Islet precursor cell (in vitro differentiated cells): ENCODE measurements around the gene EXD1.
"Not testable (repeated sequence)": the region's sequence is repeated elsewhere in the genome, so short reads cannot be mapped to it uniquely, and the experiment has no call there.

Source experiments
- DNase-seq: peaks from one replicate; pipeline ENCODE4 v3.0.0-alpha.2; 2018

Gene EXD1

GRCh38 chr15:41230650-41231421 lies at the start of gene EXD1, which contains the start of gene CHP1:
Gene EXD1 (minus strand): TSS chr15:41230757. CDS start chr15:41226575, 4,182 bp downstream.
Gene CHP1 (plus strand): TSS chr15:41231268. CDS start chr15:41231383, 115 bp downstream.
- peak; percentile 99 for DNase-seq

- DNase-seq = no peak
These were observed 49.2 kb upstream of the EXD1 start for GRCh38 chr15:41279535-41280283.

- DNase-seq = no peak
These were observed 47.8 kb upstream of the EXD1 start for GRCh38 chr15:41278319-41278718.

- DNase-seq = no peak
These were observed 46.3 kb upstream of the EXD1 start for GRCh38 chr15:41276831-41277230.

- DNase-seq = no peak
These were observed 39.3 kb upstream of the EXD1 start for GRCh38 chr15:41269887-41270286.

GRCh38 chr15:41263891-41264351 lies 33.4 kb upstream of the EXD1 start:
- no peak for DNase-seq

- DNase-seq = no peak
These were observed 32.0 kb upstream of the EXD1 start for GRCh38 chr15:41262571-41262970.

- not testable (repeated sequence) for DNase-seq
These were observed 30.4 kb upstream of the EXD1 start for GRCh38 chr15:41260924-41261323.

- no peak for DNase-seq
These were observed 29.1 kb upstream of the EXD1 start for GRCh38 chr15:41259546-41260189.

- no peak for DNase-seq
These were observed 28.4 kb upstream of the EXD1 start for GRCh38 chr15:41258750-41259471.

GRCh38 chr15:41256577-41257038 lies 26.1 kb upstream of the EXD1 start:
- DNase-seq = no peak

GRCh38 chr15:41256103-41256502 lies 25.5 kb upstream of the EXD1 start:
- DNase-seq = no peak

- DNase-seq = no peak
These were observed 24.0 kb upstream of the EXD1 start for GRCh38 chr15:41254560-41254959.

GRCh38 chr15:41251411-41251810 lies 20.9 kb upstream of the EXD1 start:
- DNase-seq = no peak

GRCh38 chr15:41250745-41251144 lies 20.2 kb upstream of the EXD1 start:
- DNase-seq = not testable (repeated sequence)

GRCh38 chr15:41241221-41241964 lies 10.8 kb upstream of the EXD1 start:
- no peak for DNase-seq

GRCh38 chr15:41238100-41238499 lies 7.5 kb upstream of the EXD1 start:
- no peak for DNase-seq

- DNase-seq = no peak
These were observed 5.4 kb upstream of the EXD1 start for GRCh38 chr15:41235929-41236328.

GRCh38 chr15:41235228-41235627 lies 4.7 kb upstream of the EXD1 start:
- not testable (repeated sequence) for DNase-seq

GRCh38 chr15:41233367-41233771 lies 2.8 kb upstream of the EXD1 start:
- no peak for DNase-seq

GRCh38 chr15:41231422-41232226 lies 1.1 kb upstream of the EXD1 start:
- DNase-seq = no peak
